NK-92 (cell line): ENCODE measurements around the gene RUNDC3A.
"Not testable (repeated sequence)": the region's sequence is repeated elsewhere in the genome, so short reads cannot be mapped to it uniquely, and the experiment has no call there.

Experiments used
- DNase-seq: peaks from one replicate; lab custom pipeline; 2025; ENCODE audit not compliant: unreplicated experiment; lab: John Stamatoyannopoulos, UW

Gene RUNDC3A

DNA sequence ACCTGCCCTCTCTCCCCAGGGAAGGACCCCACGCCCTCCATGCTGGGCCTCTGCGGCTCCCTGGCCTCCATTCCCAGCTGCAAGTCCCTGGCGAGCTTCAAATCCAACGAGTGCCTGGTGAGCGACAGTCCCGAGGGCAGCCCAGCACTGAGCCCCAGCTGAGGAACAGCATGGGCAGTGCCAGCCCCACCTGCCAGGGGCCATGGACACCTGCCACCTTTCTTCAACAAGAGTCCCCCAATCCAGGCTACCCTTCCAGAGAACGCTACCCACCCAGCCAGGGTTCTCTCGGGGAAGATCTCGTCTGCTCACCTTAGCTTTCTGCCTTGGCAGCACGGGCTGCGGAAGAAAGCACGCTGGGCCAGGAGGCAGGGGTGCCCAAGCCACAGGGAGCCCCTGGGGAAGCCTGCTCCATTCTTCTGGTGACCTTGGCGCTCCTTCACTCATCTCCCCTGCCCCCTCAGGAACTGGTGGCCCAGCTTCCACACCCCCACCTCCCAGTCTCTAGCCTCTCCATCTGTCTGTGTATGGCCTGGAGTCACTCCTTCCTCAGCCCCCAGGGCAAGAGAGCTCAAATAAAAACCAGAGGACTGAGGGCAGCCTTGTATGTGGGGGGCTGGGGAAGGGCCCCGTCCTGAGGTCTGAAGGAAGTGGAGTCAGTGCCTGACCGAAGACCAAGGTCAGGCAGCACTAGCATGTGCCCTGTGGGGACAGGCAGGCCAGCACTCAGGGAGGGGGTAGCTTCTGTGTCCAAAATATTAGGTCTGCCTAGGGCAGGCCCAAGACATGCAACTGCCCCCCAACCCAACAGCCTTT, 9.9 kb downstream of the RUNDC3A start:
- no peak for DNase-seq

DNA sequence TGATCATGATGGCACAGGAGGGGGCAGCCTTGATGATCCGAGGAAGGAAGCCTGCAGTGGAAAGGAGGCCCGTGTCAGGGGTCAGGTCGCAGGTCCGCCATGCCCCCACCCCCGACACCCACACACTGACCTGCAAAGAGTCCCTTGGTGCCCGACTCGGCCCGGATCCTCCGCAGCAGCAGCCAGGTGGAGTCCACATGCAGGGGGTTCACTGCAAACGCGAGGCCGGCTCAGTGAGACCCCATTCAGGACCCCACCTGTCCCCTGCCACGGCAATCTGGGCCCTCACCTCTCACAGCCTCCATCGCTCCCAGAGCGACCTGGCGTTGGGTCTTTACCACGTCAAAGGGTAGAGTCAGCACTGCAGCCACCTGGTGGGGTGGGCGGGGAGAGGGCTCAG, 11.7 kb downstream of the RUNDC3A start:
- DNase-seq, result no peak

DNA sequence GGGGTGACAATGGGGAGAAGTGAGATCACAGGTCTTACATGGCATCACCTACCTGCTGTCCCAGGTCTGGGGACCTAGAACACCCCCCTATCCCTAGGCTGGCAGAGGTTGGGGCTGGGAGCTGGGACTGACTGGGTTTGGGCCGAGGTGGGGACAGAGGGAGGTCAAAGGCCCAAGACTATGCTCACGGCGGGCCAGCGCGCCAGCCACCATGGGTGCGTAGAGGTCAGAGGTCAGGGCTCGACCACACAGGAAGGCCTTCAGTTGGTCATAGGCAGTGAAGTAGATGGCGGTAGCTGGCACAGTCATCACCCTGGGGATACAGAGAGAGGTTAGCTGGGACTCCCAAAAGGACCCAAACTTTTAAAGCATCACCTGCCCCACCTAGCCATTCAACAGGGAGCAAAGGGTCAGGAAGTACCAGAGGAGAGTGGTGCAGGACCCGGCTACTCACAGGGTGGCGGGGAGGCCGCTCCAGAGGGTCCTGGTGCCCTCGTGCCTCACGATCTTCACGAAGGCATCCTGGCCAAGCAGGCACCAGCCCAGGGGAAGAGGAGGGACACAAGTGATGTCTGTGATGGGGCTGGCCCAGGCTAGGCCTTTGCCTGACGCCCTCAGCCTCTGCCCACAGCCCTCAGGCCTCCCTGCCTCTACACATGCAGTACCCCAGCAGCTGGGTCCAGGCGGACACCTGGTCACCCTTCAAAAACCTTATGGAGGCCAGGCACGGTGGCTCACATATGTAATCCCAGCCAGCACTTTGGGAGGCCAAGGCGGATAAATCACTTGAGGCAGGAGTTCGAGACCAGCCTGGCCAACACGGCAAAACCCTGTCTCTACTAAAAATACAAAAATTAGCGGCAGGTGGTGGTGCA, 13.1 kb downstream of the RUNDC3A start:
- no peak for DNase-seq

DNA sequence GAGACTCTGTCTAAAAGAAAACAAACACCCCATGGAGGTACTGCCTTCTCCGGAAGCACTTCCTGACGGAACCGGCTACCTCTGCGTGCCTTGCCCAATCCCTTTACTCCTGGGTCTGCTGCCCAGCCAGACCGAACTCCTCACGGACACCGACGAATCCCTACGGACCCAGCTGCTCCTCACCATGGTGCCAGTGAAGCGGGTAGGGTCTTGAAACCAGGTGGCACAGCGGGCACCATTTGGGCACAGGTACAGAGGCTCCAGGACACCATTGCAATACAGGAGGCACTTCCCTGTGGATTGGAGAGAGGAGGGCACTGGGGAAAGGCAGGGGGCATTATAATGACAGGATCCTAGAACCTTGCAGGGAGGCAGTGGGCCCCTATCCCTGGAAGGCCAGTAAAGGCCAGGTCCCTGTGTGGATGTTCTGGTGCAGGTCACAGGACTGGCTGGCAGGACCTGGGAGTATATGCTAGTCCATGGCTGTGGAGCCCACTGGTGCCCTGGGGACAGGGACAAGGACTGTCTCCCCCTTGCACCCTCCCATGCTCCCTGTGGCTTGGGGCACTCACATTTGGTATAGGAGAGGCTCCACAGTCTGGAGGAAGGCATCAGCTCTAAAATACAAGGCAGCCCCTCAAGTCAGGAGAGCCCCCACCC, 14.0 kb downstream of the RUNDC3A start:
- no peak for DNase-seq

DNA sequence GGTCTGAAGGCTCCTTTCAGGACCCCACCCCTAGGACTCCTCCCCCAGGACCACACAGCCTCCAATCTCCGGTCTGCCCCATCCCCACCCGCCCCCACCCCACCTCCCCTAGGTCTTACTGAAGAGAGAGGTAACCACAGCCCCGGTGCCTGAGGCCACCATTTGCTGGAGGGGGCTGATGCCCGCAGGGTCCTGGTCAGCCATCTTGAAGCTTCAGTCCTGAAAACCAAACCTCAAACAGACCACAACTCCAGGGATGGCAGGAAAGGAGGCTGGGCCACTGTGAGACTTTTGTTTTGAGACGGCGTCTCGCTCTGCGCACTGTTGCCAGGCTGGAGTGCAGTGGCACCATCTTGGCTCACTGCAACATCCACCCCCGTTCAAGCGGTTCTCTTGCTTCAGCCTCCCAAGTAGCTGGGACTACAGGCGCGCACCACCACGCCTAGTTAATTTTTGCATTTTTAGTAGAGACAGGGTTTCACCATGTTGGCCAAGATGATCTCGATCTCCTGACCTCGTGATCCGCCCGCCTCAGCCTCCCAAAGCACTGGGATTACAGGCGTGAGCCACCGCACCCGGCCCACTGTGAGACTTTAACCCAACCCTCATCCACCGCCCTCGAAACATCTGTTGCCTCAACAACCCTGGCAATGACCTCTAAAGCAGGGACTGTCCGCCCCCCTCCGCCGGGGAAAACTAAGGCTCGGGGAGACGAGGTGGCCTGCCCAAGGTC, 15.1 kb downstream of the RUNDC3A start:
- no peak for DNase-seq

DNA sequence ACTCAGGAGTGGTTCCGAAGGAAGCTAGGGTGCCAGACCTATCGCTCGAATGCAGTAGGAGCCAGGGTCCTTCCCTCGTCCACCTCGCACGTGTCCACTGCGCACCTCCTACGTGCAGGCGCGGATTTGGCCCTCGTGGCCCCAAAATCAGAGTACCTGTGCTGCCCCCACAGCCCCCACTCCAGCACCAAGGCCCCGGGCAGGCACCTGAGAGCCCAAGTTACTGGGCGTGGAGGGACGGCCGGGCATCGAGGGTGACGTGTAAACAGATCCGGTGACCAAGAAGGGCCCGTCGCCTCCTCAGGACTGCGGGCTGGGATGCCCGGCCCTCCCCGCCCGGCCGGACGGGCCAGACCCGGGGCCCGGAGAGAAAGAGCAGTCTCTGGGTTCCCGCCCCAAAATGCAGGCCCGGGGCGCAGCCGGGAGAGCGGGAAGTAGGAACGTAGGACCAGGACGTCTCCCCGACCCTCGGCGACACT, 15.7 kb downstream of the RUNDC3A start:
- no peak for DNase-seq

DNA sequence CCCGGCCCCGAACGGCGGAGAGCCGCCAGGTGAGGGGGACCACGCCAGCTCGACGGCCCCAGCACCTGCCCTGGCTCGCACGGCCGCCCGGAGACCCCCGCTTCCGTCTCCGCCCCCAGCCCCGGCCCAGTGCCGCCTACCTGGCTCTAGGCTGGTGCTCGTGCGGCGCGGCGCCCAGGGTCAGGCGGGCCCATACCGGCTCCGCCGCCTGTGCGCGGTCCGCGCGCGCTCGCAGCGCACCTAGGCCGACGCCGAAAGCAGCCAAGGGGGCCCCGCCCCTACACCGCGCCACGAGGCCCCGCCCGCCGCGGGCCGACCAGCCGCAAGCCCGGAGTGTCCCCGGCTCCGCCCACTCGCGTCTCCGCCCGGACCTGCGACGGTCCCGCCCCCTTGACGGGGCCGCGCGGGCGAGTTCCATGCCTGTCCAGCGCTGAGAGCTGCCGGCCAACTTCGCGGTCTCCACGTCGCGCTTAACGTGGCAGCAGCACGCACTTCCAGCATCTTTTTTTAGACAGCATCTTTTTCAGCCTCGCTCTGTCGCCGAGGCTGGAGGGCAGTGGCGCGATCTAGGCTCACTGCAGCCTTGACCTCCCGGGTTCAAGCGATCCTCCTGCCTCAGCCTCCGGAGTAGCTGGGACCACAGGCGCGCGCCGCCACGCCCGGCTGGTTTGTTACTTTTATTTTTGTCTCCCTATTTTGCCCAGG, 16.3 kb downstream of the RUNDC3A start, which contains the start of gene SLC25A39:
Gene SLC25A39, minus strand, starts transcription at position 253 of the 705 bp plus-strand sequence. CDS start 1,261 bp downstream, outside the sequence.
- peak; percentile 29 for DNase-seq

DNA sequence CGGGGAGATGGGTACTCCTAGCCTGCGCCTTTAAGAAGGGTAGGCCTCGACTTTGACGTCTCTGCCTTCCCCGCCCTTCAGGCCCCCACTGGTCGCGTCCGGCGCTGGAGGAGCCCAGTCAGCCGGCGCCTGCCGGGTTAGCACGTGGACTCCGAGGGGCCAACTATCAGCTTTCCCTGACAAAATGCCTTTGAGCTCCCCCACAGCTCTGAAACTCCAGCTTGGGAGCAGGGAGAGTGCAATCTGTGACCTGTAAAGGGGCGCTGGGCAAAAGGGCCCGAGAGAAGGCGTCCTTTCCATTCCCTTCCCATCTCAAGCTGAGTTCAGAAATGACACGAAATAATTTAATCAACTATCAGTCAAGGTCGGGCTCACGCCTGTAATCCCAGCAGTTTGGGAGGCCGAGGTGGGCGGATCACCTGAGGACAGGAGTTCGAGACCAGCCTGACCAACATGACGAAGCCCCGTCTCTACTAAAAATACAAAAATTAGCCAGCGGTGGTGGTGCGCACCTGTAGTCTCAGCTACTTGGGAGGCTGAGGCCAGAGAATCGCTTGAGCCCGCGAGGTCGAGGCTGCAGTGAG, 18.6 kb downstream of the RUNDC3A start:
- peak; percentile 50 for DNase-seq

DNA sequence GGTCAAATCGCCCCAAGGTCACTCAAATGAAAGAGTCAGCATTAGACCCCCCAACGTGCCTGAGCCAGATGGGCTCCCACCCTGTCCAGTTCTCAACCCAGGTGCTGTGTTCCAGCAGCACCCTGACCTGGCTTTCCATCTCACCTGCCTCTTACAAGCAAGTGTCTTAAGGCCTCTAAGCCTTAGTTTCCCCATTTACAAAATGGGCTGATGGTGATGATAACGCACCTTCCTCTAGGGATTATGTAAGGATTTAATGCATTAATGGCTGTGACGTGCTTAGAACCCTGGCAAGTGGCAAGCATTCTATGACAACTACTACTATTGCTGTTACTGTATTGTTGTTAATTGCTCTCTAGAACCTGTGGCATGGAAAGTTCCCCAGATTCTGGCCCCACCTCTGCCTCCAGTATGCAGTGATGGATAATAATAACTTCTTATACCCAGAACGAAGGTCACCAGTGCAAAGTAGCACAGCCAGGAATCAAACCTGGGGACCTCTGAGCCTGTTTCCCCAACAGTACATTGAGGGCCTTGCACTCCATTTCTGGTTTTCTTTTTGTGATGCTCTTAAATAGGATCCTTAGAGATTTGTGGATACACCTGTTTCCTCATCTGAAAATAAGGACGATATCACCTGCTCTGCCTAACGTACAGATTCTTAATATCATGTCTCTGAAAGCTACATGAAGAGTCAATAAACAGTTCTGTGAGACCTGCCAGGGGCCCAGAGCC, 19.5 kb downstream of the RUNDC3A start:
- no peak for DNase-seq

DNA sequence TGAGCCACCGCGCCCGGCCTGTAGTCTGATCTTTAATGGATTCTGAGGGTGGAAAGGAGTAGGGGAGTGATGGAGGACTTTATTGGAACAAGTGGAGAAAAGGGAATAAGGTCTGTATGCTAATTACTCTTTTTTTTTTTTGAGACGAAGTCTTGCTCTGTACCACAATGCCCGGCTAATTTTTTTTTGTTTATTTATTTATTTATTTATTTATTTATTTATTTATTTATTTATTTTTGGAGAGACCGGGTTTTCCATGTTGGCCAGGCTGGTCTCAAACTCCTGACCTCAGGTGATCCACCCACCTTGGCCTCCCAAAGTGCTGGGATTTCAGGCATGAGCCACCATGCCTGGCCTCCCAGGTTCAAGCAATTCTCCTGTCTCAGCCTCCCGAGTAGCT, 21.1 kb downstream of the RUNDC3A start:
- not testable (repeated sequence) for DNase-seq

DNA sequence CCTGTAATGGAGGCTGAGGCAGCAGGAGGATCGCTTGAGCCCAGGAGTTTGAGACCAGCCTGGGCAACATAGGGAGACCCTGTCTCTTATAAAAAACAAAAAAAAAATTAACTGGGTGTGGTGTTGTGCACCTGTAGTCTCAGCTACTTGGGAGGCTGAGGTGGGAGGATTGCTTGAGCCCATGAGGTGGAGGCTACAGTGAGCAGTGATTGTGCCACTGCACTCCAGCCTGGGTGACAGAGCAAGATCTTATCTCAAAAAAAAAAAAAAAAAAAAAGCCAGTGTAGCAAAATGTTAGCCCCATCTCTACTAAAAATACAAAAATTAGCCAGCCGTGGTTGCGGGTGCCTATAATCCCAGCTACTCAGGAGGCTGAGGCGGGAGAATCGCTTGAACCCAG, 21.9 kb downstream of the RUNDC3A start:
- DNase-seq, result not testable (repeated sequence)

DNA sequence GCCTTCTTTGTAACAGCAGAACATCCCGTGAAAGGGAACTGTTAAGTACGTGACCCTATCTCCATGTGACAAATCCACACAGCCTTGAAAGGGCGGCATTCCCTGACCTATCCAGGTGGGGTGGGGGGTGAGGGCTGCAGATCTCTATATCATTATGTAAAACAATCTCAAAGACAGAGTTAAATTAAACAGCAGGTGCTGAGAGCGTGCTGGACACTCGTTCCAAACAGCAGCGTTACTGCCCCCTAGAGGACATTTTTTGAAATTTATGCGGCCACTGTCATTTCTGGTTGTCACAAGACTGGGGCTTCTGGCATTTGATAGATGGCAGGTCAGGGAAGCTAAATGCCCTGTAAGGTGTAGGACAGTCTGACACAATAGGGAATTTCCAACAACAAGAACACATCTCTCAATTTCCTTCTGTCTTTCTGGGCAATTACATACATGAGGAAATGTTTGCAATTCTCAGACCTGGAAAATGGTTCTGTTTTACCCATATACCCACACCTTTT, 22.9 kb downstream of the RUNDC3A start:
- DNase-seq, result no peak

DNA sequence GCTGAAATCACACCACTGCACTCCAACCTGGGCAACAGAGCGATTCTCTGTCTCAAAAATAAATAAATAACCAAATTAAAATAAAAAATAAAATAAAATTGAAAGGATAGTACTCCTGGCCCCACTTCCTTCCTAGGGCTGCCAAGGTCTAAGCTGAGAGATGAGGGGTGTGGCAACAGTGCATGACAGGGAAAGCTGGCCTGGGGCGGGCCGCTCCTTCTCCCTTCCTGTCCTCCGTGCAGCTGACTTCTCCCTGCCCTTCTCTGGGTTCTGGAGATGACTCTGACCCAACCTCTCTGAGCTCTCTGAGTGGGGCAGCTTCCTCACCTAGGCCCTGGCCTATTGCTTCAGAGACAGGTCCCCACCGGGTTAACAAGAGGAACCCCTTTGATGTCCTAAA, 25.0 kb downstream of the RUNDC3A start:
- DNase-seq, result no peak

DNA sequence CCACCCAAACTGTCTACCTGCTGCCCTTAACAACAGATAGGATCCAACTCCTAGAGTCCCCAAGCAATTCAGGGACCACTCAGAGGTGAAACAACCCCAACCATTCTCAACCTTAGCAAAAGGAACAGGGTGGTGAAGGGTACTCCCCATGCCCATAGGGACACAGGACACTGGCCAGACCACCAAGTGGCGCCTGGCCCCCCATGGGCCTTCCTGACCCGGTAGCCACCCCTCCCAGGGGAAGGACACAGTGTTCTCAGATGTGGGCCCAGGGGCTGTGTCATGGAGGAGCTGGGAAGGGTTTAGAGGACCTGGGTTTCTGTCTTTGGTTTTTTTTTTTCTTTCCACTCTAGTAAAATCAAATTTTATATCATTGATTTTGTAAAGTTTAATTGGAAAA, 25.9 kb downstream of the RUNDC3A start:
- DNase-seq, result no peak

DNA sequence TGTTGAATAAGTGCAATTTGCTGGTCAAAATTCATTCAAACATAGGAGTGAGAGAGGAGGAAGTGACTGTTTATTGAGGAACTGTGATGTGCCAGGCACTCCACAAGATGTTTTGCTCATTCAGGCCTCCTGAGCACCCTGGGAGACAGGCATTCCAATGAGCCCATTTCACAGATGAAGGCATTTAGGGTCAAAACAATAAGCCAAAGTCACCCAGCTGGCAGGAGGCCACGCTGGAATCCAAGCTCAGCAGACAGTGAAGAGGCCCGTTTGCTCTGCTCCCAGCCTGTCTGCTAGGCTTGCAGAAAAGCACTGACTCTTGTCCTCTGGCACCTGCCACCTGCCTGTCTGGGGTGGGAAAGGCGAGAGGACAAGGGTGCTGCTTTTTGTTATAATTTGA, 26.3 kb downstream of the RUNDC3A start:
- DNase-seq, result no peak

DNA sequence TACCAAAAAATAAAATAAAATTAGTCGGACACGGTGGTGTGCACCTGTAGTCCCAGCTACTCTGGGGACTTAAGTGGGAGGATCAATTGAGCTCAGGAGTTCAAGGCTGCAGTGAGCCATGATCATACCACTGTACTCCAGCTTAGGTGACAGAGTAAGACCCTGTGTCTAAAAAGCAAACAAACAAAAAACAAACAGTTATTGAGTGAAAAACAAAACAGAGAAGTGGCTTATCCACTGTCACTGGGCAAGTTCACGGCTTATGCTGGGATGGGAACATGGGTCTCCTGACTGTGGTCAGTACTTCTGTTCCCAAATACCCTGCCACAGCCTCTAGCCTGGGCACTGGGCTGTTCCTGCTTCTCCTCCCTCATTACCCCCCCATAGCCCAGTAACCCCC, 27.2 kb downstream of the RUNDC3A start:
- DNase-seq, result no peak

DNA sequence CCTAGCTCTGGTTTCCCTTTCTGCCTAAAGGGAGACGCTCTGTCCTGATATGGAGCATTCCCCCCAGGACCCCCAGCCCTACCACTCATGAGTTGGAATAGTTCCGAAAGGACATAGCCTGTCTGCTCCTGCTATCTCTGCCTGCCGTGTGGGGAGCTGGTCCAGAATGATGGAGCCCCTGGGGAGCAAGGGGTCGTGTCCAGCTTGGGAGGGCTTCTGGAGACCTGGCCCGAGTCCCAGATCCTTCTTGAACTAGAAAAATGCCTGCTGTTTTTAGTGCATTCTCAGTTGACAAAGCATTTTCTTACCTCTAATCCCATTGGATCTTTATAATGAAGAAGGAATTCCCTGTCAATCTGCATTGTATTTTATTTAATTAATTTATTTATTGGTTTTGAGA, 27.6 kb downstream of the RUNDC3A start:
- no peak for DNase-seq

DNA sequence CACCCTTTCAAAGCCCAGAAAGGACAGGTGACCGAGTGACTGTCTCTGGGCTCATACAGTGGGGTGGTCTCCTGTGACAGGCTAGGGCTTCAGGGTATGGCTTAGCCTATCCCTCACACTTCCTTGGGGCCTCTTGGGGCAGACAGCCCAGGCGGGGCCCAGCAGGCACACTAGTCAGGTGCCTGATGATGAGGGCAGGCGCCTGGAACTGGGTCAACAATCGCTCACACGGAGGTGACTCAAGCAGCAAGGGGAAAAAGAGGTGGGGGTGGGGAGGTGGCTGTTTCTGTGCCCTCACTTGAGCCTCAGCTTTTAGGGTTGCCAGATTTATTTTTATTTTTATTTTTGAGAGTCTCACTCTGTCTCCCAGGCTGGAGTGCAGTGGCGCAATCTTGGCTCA, 30.3 kb downstream of the RUNDC3A start:
- no peak for DNase-seq

DNA sequence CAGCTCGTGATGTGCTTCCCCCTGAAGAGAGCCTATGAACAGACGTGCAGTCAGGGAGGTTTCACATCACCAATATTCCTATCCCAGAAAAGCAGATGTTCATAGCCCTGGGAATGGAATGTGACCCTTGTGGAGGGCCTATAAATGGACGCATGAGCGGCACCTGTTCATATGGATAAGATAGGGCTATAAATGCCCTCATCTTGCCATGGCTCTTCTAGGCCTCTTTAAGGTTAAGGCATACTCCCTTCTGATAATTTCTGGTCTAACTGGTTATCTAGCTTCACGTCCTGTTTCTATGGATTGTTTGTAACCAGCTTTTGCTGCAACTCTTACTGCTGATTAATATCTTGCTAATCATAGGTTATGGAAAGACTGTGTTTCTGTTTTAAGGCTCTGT, 32.2 kb downstream of the RUNDC3A start:
- not testable (repeated sequence) for DNase-seq
